ENCODE data around the gene PKD2.

Gene PKD2

DNA sequence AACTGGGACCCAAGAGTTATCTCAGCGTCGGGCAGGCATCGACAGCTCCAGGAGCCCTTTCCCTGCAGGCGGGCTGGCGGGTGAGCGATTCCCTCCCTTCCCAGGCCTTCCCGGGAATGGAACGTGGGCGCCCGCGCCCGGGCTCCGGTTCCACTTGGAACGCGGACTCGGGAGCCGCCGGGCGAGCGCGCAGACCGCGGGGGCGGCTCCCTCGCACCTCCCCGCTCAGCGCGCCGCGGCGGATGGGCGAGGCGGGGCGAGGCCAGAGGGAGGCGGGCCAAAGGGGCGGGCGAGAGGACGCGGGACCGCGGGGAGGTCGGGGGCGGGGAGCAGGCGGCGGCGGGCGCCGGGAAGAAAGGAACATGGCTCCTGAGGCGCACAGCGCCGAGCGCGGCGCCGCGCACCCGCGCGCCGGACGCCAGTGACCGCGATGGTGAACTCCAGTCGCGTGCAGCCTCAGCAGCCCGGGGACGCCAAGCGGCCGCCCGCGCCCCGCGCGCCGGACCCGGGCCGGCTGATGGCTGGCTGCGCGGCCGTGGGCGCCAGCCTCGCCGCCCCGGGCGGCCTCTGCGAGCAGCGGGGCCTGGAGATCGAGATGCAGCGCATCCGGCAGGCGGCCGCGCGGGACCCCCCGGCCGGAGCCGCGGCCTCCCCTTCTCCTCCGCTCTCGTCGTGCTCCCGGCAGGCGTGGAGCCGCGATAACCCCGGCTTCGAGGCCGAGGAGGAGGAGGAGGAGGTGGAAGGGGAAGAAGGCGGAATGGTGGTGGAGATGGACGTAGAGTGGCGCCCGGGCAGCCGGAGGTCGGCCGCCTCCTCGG lies at the start of gene PKD2:
Gene PKD2 (plus strand): TSS at position 332 of the 818 bp plus-strand sequence. CDS start 99 bp downstream, at position 431.
- in situ Hi-C loops (cut with HindIII; ENCODE audit: low sequenced_read_pairs), result no loop called here

DNA sequence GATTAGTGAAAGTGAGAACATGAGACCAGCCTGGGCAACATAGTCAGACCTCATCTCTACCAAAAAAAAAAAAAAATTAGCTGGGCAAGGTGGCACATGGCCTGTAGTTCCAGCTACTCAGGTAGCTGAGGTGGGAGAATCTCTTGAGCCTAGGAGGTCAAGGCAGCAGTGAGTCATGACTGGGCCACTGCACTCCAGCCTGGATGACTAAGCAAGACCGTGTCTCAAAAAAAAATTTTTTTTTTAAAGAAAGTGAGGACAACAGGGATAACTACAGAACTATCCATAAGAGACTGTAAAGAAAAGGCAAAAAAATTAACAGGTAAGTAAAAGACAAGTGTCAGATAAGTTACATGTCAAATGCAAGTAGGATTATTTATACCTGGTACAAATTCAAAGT lies 45.4 kb upstream of the PKD2 start:
- in situ Hi-C loops (cut with HindIII; ENCODE audit: low sequenced_read_pairs), result no loop called here

DNA sequence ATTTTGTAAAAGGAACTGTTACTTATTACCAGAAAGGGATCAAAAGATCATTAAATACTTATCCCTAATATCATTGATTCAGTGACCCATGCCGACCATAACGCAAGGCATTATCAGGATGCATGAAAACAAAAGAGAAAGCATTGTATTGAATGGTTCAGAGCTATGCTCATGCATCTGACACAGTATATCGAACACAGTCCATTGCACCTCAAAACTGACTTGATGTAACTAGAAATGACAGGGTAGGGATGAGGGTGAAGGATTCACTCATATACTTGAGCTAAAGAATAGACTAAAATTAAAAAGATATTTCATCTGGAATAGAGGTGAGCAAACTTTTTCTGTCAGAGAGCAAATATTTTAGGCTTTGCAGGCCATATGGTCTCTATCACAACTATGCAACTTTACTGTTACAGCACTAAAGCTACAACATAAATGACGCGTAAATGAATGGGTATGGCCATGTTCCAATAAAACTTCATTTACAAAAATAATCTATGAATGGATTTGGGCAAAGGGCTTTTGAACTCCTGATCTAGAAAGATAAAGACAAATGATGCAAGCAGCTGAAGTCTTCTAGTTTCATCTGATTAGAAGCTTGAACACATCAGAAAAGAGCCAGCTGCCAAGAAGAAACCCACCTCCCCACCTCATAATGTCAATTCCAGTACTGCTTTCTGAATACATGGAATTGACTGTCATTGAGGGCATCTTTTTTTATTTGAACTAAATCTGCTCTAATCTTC lies 44.9 kb upstream of the PKD2 start:
- in situ Hi-C loops (cut with HindIII; ENCODE audit: low sequenced_read_pairs), result no loop called here

DNA sequence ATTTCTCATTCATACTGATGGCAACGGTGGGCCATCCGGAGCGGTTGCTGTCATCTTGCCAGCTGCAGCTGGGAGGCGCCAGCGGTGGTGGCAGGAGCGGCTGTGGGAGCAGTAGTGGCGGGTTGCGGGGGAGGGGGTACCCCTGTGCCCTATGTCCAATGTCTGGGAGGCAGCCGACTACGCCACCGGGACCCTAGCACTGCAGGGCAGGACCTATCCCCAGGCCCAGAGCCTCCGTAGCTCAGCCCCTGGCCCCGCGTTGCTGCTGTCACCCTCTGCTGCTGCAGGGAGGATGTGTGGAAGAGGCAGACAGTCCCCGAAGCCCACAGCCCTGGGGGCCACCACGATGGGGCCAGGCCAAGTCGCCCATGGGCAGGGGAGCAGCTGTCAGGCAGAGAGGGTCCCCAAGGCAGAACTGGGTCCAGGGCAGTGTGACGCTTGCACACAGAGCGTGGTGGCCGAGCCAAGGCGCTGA lies 41.9 kb upstream of the PKD2 start:
- in situ Hi-C loops (cut with HindIII; ENCODE audit: low sequenced_read_pairs), result no loop called here

- in situ Hi-C loops (cut with HindIII; ENCODE audit: low sequenced_read_pairs), result no loop called here
These were observed 41.3 kb upstream of the PKD2 start for GRCh38 chr4:87966095-87966496.

DNA sequence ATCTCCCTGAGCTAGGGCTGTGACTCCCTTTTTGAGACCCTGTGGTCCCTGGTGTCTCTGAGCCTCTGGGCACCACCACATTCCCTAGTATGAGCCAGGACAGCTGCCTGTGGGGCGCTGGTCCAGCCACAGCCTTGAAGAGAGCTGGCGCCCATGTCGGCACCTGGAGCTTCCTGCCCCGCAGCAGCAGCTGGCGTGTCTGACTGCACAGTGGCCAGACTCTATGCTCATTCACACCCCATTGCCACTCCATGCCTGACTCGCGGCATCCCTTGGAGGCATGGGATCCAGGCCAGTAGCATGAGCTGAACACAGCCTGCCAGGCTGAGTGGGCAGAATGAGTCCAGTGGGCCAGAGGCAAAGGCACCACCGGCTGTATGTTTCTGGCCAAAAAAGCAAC lies 40.2 kb upstream of the PKD2 start:
- in situ Hi-C loops (cut with HindIII; ENCODE audit: low sequenced_read_pairs), result no loop called here

GRCh38 chr4:87970121-87970520 lies 37.3 kb upstream of the PKD2 start:
- in situ Hi-C loops (cut with HindIII; ENCODE audit: low sequenced_read_pairs), result loop anchor here (10.0 kb wide), 1 partner anchor 115 kb away; no protein-coding TSS in a partner anchor

- in situ Hi-C loops (cut with HindIII; ENCODE audit: low sequenced_read_pairs), result loop anchor here (10.0 kb wide), 1 partner anchor 117 kb away; no protein-coding TSS in a partner anchor
These were observed 35.6 kb upstream of the PKD2 start for GRCh38 chr4:87971866-87972265.

DNA sequence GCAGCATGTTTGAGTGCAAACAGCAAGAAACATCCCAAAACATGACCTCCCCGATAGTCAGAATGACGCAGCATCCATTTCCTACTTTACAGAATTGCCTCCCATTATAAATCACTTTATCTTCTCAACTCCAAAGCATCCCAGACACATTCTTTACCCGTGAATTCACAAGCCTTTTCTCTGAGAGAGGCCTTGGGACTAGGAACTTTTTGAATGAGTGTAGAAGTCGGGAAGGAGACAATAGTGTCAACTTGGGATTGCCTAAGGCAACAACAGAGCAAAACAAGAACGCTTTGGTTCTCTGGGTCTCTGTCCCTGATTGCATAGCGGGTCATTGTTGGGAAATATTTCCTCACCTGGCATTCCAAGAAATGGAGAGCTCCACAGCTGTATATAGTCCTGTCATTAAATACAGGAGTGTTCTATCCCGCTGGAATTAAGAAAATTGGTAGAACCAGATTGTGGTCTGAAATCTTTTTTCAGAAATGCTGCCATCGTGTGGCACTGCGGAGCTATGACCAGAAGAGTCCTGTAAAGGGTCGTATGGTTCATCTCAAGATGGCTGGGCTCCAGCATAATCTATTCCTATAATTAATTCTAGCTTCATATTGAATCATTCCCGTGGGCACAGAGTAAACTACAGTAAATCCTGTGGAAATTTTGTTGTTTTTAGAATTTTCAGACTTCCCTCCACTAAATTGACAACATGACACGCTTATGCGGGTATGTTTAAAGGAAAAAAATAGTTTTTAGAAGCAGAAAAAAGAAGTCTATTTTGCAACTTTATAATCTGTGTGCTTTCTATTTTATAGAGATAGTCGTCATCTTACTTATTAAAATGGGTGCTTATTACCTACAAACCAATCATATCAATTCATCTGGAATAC lies 33.9 kb upstream of the PKD2 start:
- in situ Hi-C loops (cut with HindIII; ENCODE audit: low sequenced_read_pairs), result loop anchor here (10.0 kb wide), 1 partner anchor 119 kb away; no protein-coding TSS in a partner anchor

- in situ Hi-C loops (cut with HindIII; ENCODE audit: low sequenced_read_pairs), result loop anchor here (5.0 to 10.0 kb wide), 2 partner anchors 68 to 120 kb away; no protein-coding TSS in a partner anchor
These were observed 32.5 kb upstream of the PKD2 start for GRCh38 chr4:87974856-87975462.

GRCh38 chr4:87975466-87975865 lies 32.0 kb upstream of the PKD2 start, which contains the start of gene SPP1:
Gene SPP1 (plus strand): TSS chr4:87975714. CDS start chr4:87976896, 1,182 bp downstream.
- in situ Hi-C loops (cut with HindIII; ENCODE audit: low sequenced_read_pairs), result loop anchor here (5.0 to 10.0 kb wide), 2 partner anchors 68 to 121 kb away; no protein-coding TSS in a partner anchor

- in situ Hi-C loops (cut with HindIII; ENCODE audit: low sequenced_read_pairs), result loop anchor here (5.0 to 10.0 kb wide), 2 partner anchors 70 to 123 kb away; no protein-coding TSS in a partner anchor
These were observed 29.7 kb upstream of the PKD2 start for GRCh38 chr4:87977521-87978278.

GRCh38 chr4:87978681-87979080 lies 28.8 kb upstream of the PKD2 start:
- in situ Hi-C loops (cut with HindIII; ENCODE audit: low sequenced_read_pairs), result loop anchor here (5.0 to 10.0 kb wide), 2 partner anchors 71 to 124 kb away; no protein-coding TSS in a partner anchor

GRCh38 chr4:87979810-87980209 lies 27.6 kb upstream of the PKD2 start:
- in situ Hi-C loops (cut with HindIII; ENCODE audit: low sequenced_read_pairs), result loop anchor here (5.0 to 10.0 kb wide), 2 partner anchors 73 to 125 kb away; no protein-coding TSS in a partner anchor

GRCh38 chr4:87981486-87981885 lies 25.9 kb upstream of the PKD2 start:
- in situ Hi-C loops (cut with HindIII; ENCODE audit: low sequenced_read_pairs), result no loop called here

GRCh38 chr4:87982036-87982435 lies 25.4 kb upstream of the PKD2 start:
- in situ Hi-C loops (cut with HindIII; ENCODE audit: low sequenced_read_pairs), result no loop called here

- in situ Hi-C loops (cut with HindIII; ENCODE audit: low sequenced_read_pairs), result no loop called here
These were observed 24.9 kb upstream of the PKD2 start for GRCh38 chr4:87982446-87983010.

DNA sequence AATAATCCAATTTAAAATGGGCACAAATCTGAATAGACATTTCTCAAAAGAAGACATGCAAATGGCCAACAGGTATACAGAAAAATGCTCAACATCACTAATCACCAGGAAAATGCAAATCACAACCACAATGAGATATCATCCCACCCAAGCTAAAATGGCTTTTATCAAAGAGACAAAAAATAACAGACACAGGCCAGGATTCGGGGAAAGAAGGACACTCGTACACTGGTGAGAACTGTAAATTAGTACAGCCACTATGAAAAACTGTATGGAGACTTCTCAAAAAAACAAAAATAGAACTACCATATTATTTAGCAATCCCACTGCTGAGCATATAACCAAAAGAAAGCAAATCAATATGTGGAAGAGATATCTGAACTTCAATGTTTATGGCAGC lies 23.4 kb upstream of the PKD2 start:
- in situ Hi-C loops (cut with HindIII; ENCODE audit: low sequenced_read_pairs), result no loop called here
